ENCODE measurements around the gene GPRC6A.

- TF ChIP-seq, protein P1, sequence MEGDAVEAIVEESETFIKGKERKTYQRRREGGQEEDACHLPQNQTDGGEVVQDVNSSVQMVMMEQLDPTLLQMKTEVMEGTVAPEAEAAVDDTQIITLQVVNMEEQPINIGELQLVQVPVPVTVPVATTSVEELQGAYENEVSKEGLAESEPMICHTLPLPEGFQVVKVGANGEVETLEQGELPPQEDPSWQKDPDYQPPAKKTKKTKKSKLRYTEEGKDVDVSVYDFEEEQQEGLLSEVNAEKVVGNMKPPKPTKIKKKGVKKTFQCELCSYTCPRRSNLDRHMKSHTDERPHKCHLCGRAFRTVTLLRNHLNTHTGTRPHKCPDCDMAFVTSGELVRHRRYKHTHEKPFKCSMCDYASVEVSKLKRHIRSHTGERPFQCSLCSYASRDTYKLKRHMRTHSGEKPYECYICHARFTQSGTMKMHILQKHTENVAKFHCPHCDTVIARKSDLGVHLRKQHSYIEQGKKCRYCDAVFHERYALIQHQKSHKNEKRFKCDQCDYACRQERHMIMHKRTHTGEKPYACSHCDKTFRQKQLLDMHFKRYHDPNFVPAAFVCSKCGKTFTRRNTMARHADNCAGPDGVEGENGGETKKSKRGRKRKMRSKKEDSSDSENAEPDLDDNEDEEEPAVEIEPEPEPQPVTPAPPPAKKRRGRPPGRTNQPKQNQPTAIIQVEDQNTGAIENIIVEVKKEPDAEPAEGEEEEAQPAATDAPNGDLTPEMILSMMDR (conservative IDR thresholded peaks at IDR 0.05), result no peak
- no peak for TF ChIP-seq ZFX (IDR thresholded peaks at IDR 0.05)
These were observed 31.3 kb downstream of the GPRC6A start for GRCh38 chr6:116797585-116797984.

All from C4-2B (cell line).